Measurements from ENCODE around the gene DDX49. TPM values are rescaled to one million over a fixed set of nuclear protein-coding genes. Genes with fewer than 3 reads are reported as not detected.

The DDX49 gene
- total and polyA plus RNA-seq, 11 donors = 14.3 to 56.9 (median 27.3) TPM

GRCh38 chr19:18898081-18898606, 21.4 kb upstream of the DDX49 start:
- ATAC-seq = no peak

GRCh38 chr19:18898607-18899408, 20.7 kb upstream of the DDX49 start:
- Histone ChIP-seq H3K9me3 (no peaks in the 10 kb centered on the region), H3K36me3 (peaks cover 0 to 41% (median 25%) of the 10 kb centered on the region in 9 donors), H3K27ac (no peak overlapping the region), H3K27me3 (peaks cover 0 to 24% (median 12%) of the 10 kb centered on the region in 9 donors), H3K4me1 (peaks cover 0 to 27% (median 13%) of the 10 kb centered on the region in 12 donors), H3K4me3 (no peak overlapping the region)
- TF ChIP-seq CTCF (IDR thresholded peaks at IDR 0.05) (no peak), POLR2A (IDR thresholded peaks at IDR 0.05) (no peak)
- WGBS, 4 donors = 77 to 100% (median 83%) methylated on average over 8 to 18 of the region's 18 CpGs
- DNase-seq (no peak), ATAC-seq (no peak)
- intact Hi-C loops (cut with DNase I) = loop anchor here in 2 of 10 donors (10.0 kb wide), 1 partner anchor 86 kb away; no protein-coding TSS in a partner anchor

More at GRCh38 chr19:18898081-18898606, 21.4 kb upstream of the DDX49 start:
- peaks cover 0 to 26% (median 12%) of the 10 kb centered on the region in 9 donors for H3K27me3 ChIP-seq
- H3K4me3 ChIP-seq = no peak overlapping the region
- H3K27ac ChIP-seq = no peak overlapping the region
- peaks cover 0 to 33% (median 13%) of the 10 kb centered on the region in 12 donors for H3K4me1 ChIP-seq
- no peaks in the 10 kb centered on the region for H3K9me3 ChIP-seq
- no peak for DNase-seq
- TF ChIP-seq POLR2A (IDR thresholded peaks at IDR 0.05) (no peak), CTCF (IDR thresholded peaks at IDR 0.05) (no peak)
- 57 to 72% (median 63%) methylated on average over 7 to 18 of the region's 18 CpGs for WGBS, 4 donors
- intact Hi-C loops (cut with DNase I) = loop anchor here in 2 of 10 donors (10.0 kb wide), 1 partner anchor 87 kb away; no protein-coding TSS in a partner anchor
- H3K36me3 ChIP-seq = peaks cover 0 to 34% (median 25%) of the 10 kb centered on the region in 9 donors

GRCh38 chr19:18899624-18900560, 19.6 kb upstream of the DDX49 start:
- no peak for TF ChIP-seq POLR2A (IDR thresholded peaks at IDR 0.05)
- no peak for TF ChIP-seq CTCF (IDR thresholded peaks at IDR 0.05)
- Histone ChIP-seq H3K36me3 (peaks cover 0 to 52% (median 30%) of the 10 kb centered on the region in 9 donors), H3K4me1 (peaks cover 0 to 16% (median 7%) of the 10 kb centered on the region in 12 donors), H3K27ac (no peak overlapping the region), H3K4me3 (no peak overlapping the region), H3K9me3 (no peaks in the 10 kb centered on the region), H3K27me3 (peaks cover 0 to 15% (median 4%) of the 10 kb centered on the region in 9 donors)
- 90 to 94% (median 91%) methylated on average over 16 to 20 of the region's 20 CpGs for WGBS, 4 donors
- ATAC-seq = no peak
- intact Hi-C loops (cut with DNase I) = loop anchor here in 2 of 10 donors (10.0 kb wide), 1 partner anchor 85 kb away; no protein-coding TSS in a partner anchor
- no peak for DNase-seq
